ENCODE results near the gene ZMYND8.

The ZMYND8 gene

DNA sequence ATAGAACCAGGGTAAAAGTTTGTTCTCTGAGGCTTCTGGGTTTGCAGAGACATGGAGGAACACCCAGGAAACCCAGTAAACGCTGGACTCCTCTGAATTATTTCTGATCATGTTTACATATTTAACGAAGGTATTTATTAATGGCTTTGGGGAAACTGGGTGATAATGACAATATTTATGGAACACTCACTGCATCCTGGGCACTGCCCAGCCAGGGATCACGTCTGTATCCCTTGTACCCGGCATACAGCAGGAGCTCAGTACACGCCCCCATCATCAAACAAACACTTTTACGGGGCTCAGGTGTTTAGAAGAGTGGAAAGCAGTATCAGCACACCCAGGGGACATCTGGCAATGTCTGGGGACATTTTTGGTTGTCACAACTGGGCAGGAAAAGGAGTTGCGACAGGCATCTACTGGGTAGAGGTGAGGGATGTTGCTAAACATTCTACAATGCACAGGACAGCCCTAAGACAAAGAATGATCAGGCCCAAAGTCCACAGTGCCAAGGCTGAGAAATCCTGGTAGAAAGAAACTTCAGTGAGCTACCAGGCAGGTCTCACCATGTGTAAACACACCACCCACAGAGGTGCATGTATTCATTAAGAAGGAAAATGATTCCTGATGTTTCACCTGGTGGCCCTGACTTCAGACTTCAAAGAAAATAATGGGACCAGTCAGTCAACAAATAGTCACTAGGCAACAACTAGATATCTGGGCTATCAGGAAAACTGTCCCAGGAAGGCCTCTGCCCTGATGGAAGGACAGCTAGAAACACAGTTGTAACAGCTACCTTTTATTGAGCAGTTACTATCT, 35.3 kb downstream of the ZMYND8 start:
- TF ChIP-seq, protein P1, sequence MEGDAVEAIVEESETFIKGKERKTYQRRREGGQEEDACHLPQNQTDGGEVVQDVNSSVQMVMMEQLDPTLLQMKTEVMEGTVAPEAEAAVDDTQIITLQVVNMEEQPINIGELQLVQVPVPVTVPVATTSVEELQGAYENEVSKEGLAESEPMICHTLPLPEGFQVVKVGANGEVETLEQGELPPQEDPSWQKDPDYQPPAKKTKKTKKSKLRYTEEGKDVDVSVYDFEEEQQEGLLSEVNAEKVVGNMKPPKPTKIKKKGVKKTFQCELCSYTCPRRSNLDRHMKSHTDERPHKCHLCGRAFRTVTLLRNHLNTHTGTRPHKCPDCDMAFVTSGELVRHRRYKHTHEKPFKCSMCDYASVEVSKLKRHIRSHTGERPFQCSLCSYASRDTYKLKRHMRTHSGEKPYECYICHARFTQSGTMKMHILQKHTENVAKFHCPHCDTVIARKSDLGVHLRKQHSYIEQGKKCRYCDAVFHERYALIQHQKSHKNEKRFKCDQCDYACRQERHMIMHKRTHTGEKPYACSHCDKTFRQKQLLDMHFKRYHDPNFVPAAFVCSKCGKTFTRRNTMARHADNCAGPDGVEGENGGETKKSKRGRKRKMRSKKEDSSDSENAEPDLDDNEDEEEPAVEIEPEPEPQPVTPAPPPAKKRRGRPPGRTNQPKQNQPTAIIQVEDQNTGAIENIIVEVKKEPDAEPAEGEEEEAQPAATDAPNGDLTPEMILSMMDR (IDR thresholded peaks at IDR 0.05; ENCODE audit: poor library complexity, severe bottlenecking), result no peak
- no peak for ATAC-seq (ENCODE audit: low read depth)
- Histone ChIP-seq H3K27me3 (ENCODE audit: insufficient read depth, poor library complexity, severe bottlenecking) (no peaks in the 10 kb centered on the region), H3K9me3 (ENCODE audit: severe bottlenecking) (no peaks in the 10 kb centered on the region), H3K4me1 (ENCODE audit: insufficient read depth, poor library complexity, severe bottlenecking) (peaks cover 63% of the 10 kb centered on the region), H3K36me3 (ENCODE audit: low read depth) (peaks cover 47% of the 10 kb centered on the region), H3K27ac (ENCODE audit: poor library complexity, severe bottlenecking) (peak overlapping the region; percentile 100), H3K4me3 (ENCODE audit: severe bottlenecking) (no peak overlapping the region)
- no peak for DNase-seq (ENCODE audit: low spot score)

DNA sequence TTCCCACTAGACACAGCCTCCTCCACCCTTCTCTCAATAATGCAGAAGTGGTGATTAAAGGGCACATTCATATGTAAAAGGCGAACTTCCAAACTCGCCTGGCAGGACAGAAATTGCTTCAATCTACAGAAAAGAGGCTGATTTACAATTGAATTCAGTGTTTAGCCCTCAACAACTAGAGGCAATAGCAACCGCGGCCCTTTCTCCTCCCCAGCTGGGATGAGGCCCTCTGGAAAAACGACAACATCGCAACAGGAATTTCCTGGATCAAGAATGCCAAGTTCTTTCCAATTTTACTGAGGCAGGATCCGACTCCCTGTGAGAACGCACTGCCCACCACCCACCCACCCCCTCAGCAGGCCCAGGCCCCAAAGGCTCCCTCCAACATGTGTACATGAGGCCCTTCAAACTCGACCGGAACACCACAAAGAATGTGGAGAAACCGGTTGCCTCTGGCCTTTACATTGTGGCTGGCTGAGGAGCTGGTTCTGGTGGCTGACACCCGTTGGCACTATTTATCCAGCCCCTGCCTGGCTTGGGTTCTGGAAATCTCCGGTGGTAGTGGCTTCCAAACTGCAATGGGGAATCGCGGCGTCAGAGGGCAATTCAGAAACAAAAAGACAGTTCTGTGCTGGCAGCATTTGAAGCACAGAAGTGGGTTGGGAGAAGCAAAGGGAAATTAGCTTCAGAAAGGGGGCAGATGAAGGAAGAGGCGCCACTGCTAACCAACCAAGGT, 36.8 kb downstream of the ZMYND8 start:
- DNase-seq (ENCODE audit: low spot score), result peak; percentile 95
- peak; percentile 41 for ATAC-seq (ENCODE audit: low read depth)
- H3K4me3 ChIP-seq (ENCODE audit: severe bottlenecking), result peak overlapping the region; percentile 4
- no peaks in the 10 kb centered on the region for H3K27me3 ChIP-seq (ENCODE audit: insufficient read depth, poor library complexity, severe bottlenecking)
- H3K4me1 ChIP-seq (ENCODE audit: insufficient read depth, poor library complexity, severe bottlenecking), result peaks cover 75% of the 10 kb centered on the region
- H3K36me3 ChIP-seq (ENCODE audit: low read depth), result peaks cover 46% of the 10 kb centered on the region
- H3K27ac ChIP-seq (ENCODE audit: poor library complexity, severe bottlenecking), result peak overlapping the region; percentile 100
- no peaks in the 10 kb centered on the region for H3K9me3 ChIP-seq (ENCODE audit: severe bottlenecking)
- TF ChIP-seq, protein P1 (IDR thresholded peaks at IDR 0.05; ENCODE audit: poor library complexity, severe bottlenecking), result no peak

DNA sequence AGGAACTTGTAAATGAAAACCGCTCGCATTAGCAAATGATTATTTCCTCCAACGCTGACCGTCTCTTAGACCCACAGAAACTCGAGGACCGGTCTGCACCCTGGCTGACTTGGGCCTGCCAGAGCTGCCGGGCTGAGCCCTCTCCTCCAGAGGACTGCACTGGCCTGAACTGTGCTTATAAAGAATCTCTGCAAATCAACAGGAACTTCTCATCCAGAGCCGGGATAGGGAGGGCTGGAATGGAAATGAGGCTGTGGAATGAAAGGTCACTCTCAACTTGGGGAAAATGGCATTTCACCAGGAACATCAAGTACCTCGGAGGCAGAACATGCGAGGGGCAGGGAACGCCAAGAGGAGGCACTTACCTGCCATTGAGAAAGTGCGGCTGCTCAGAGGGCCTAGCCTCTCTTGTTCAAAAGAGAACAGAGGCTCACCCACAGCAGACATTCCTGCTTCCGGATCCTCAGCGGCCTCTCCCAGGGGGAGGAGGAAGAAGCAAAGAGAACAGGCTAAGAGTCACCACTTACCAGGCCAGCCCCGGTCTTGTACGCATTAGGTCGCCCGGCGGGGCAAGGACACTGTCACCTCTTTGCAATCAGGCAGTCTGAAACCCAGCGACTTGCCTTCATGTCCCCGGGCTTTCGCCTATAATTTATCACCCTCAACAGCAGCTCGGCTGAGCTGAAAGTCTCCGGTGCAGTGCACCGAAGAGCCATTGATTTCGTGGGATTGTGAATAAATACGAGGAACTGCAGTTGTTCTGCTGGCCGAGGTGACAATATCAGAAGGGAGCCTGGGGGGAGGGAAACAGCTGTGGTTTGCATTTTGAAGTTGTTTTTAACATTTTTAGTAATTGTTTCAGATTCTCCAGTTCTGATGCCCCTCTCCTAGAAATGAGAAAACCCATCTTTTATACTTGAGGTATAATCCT, 37.6 kb downstream of the ZMYND8 start:
- H3K36me3 ChIP-seq (ENCODE audit: low read depth), result peaks cover 50% of the 10 kb centered on the region
- TF ChIP-seq, protein P1 (IDR thresholded peaks at IDR 0.05; ENCODE audit: poor library complexity, severe bottlenecking), result no peak
- ATAC-seq (ENCODE audit: low read depth) (peak; percentile 9), DNase-seq (ENCODE audit: low spot score) (peak; percentile 88)
- peak overlapping the region; percentile 4 for H3K4me3 ChIP-seq (ENCODE audit: severe bottlenecking)
- H3K27me3 ChIP-seq (ENCODE audit: insufficient read depth, poor library complexity, severe bottlenecking), result no peaks in the 10 kb centered on the region
- peaks cover 78% of the 10 kb centered on the region for H3K4me1 ChIP-seq (ENCODE audit: insufficient read depth, poor library complexity, severe bottlenecking)
- H3K9me3 ChIP-seq (ENCODE audit: severe bottlenecking), result no peaks in the 10 kb centered on the region
- H3K27ac ChIP-seq (ENCODE audit: poor library complexity, severe bottlenecking), result peak overlapping the region; percentile 100

DNA sequence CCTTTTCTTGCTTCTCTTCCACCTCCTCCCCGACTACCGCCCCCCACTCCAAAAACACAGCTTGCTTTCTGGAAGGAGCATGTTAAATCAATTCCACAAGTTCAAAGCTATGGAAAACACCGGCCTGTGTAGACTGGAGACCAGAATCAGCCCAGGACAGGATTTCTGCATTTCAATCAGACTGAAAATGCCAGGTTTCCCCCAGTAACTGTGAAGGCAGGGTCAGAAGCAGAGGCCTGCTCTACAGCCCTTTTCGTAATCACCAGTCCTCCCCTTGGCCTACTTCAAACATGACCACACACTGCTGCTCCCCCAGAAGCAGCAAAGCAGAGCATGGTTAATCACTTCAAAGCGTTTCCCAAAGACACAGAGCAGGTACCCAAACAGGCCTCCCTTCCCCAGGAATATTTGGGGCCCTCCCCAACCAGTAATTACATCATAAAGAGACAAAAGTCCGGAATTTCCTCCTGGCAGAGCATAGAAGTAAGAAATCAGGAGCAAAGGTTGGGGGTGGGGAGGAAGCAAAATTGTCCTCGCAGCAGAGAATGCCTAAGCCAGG, 38.4 kb downstream of the ZMYND8 start:
- H3K27ac ChIP-seq (ENCODE audit: poor library complexity, severe bottlenecking), result peak overlapping the region; percentile 100

More for the DNA sequence above, 38.4 kb downstream of the ZMYND8 start:
- H3K9me3 ChIP-seq (ENCODE audit: severe bottlenecking), result no peaks in the 10 kb centered on the region
- ATAC-seq (ENCODE audit: low read depth), result peak; percentile 4; the same call in 2 of the 3 replicates
- DNase-seq (ENCODE audit: low spot score), result no peak
- no peaks in the 10 kb centered on the region for H3K27me3 ChIP-seq (ENCODE audit: insufficient read depth, poor library complexity, severe bottlenecking)
- peaks cover 72% of the 10 kb centered on the region for H3K4me1 ChIP-seq (ENCODE audit: insufficient read depth, poor library complexity, severe bottlenecking)
- no peak overlapping the region for H3K4me3 ChIP-seq (ENCODE audit: severe bottlenecking)
- H3K36me3 ChIP-seq (ENCODE audit: low read depth), result peaks cover 52% of the 10 kb centered on the region
- TF ChIP-seq, protein P1 (IDR thresholded peaks at IDR 0.05; ENCODE audit: poor library complexity, severe bottlenecking), result no peak

Measured in RWPE2 (cell line).